Muscle of back (tissue), 11 donors: ENCODE results near the gene MMP24. TPM values are rescaled to one million over a fixed set of nuclear protein-coding genes. Genes with fewer than 3 reads are reported as not detected.
"Not testable (repeated sequence)": the region's sequence is repeated elsewhere in the genome, so short reads cannot be mapped to it uniquely, and the experiment has no call there.

Experiments
- DNase-seq, 3 donors: peaks; one replicate each; pipeline versions ENCODE4 v3.0.0 to v3.0.0-alpha.2; 2013
- polyA plus RNA-seq, 10 donors: library from polyadenylated mRNA; unstranded; fragments of 120-200 nt; gene quantifications; one replicate each; pipeline ENCODE4 v1.2.1, GENCODE V29; 2013; ENCODE audit not compliant: insufficient read length in 10 of 10

Gene MMP24
- polyA plus RNA-seq, 10 donors: 0.25 to 0.59 (median 0.51) TPM

- DNase-seq: peak in 2 of 3 donors; percentile 46 to 58
Observed at GRCh38 chr20:35306931-35307517, 80.5 kb downstream of the MMP24 start.

GRCh38 chr20:35307666-35308653 lies 81.5 kb downstream of the MMP24 start:
- peak in 1 of 3 donors; percentile 53 for DNase-seq

DNA sequence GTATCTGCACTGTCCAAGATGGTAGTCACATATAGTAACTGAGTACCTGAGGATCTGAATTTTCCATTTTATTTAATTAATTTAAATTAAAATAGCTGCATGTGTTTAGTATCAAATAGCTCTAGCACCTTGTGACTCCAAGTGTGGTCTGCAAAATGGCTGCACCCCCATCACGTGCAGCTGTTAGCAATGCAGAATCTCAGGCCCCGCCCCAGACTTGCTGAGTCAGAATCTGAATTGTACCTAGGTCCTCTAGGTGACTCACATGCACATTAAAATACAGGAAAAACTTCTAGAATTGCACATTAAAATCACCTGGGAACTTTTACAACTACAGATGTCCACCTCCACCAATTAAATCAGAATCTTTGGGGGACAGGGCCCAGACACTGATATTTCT lies 84.9 kb downstream of the MMP24 start:
- DNase-seq: no peak

DNA sequence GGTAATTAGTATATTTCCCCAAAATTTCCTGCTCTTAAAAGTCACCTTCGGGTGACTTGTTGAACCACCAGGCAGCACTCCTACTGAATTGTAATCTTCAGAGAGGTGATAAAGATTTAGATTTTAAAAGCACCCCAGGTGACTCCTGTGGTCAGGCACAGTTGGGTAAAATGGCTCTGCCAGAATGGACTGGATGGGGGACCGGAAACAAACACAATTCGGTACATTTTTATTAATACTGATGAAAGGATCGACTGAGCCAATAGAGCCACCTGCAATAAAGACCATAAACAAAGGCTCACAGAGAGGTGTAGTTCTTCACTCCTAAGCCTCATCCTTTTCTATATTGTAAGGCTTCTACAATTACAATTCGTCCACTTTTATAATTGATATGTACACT lies 85.3 kb downstream of the MMP24 start:
- no peak for DNase-seq

DNA sequence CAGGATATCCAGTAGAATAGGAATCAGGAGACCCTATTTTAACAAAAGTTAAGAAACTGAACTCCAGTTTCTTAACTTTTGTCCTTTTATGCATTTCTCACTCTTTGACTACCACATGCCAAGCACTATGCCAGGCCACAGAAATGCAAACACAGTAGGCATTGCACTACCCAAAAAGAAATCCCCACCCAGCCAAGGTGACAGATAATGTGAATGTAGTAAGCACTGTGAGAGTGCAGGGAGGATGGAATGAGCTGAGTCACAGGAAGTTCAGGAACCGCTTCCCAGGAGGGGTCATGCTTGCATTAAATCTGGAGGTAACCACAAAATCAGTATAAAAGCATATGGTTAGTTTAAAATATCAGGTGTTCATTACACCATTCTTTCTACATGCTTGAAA lies 85.8 kb downstream of the MMP24 start:
- peak in 1 of 3 donors; percentile 67 for DNase-seq

- DNase-seq: no peak
Observed at GRCh38 chr20:35314816-35315631, 88.5 kb downstream of the MMP24 start.

DNA sequence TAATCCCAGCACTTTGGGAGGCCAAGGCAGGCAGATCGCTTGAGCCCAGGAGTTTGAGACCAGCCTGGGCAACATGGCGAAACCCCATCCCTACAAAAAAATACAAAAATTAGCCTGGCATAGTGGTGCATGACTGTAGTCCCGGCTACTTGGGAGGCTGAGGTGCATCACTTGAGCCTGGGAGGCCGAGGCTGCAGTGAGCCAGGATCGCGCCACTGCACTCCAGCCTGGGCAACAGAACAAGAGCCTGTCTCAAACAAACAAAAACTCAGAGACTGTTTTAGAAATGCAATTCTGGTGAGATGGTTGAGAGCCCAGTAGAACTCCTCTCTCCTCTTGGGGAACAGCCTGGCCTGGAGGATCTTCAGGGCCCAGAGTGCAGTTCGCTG lies 89.1 kb downstream of the MMP24 start:
- DNase-seq: not testable (repeated sequence)

DNA sequence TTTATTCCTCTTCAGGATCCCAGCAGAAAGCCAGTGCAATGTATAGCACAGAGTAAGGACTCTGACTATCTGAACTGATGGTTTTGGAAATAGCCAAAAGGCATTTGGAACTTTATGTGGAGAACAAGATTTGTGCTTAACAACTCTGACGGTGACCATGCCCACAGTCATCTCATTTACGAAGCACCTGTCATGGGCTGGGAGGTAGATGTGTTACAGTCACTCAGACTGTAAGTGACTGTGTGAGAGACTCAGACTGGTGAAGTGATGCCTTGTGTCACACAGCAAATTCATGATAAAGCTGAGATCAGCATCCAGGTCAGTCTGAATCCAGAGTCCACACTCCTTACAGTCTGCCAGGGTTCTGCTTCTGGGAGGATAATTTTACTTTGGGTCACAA lies 89.6 kb downstream of the MMP24 start:
- DNase-seq: no peak

DNA sequence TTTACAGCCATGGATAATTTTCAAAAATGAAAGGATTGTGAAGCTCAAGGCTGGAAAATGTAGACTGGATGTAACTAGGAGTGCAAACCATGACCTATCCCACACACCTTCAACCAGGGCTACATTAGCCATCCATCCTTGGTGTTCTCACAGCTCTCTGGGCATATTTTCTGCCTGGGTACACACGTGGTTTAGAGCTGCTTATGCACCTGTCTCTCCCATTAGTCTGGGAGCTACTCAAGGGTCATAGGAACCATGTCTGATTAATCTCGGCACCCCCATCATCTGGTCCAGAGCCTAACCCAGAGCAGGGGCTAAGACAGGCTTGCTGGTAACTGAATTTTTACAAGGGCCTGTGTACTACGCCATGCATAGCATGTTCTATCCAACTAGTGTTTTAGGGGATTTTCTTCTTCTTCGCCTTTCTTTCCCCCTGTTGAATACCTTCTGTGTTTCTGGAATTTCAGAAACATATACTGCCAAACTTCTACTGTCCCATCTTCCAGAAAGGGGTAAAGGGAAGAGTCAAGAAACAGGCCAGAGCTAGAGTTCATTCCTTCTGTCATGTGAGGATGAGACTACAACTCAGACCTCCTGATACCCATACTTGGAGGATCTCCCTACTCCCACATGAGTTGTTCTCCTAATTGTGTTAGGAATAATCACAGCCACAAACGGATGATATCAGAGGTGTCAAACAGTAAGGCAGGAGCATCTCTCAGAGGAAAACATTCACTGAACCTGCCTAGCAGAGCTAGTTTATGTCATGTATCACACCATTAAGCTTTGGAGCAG lies 91.1 kb downstream of the MMP24 start:
- DNase-seq: no peak

GRCh38 chr20:35318502-35319157 lies 92.1 kb downstream of the MMP24 start:
- peak in 2 of 3 donors; percentile 38 to 78 for DNase-seq

DNA sequence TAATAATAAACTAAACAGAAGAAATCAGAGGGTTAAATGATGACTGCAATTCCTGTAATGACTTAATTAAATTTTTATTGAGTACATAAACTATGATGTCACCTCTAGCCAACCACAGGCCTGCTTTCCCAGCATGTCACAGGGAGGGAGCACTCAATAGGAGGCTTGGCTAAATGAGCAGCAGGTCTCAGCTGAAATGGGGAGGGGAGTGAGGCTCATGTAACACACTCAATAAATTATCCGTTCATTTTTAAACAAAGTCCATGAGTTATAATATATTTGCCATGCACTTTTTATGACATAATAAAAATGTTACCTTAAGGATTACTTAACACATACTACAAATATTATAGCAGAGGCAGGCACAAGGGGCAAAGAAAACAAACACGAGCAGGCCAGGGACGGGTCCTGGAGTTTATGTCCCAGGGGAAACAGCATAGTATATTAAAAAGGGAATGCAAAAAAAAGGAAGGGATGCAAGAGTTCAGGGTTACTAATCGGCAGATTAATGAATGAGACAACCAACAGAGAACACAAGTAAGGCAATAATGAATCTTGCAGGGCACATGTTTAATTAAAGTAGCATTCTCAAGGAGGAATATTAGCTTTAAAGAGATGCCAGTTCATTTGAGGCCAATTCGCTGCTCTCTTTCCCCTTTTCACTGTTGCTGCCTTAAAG lies 92.8 kb downstream of the MMP24 start:
- no peak for DNase-seq

DNA sequence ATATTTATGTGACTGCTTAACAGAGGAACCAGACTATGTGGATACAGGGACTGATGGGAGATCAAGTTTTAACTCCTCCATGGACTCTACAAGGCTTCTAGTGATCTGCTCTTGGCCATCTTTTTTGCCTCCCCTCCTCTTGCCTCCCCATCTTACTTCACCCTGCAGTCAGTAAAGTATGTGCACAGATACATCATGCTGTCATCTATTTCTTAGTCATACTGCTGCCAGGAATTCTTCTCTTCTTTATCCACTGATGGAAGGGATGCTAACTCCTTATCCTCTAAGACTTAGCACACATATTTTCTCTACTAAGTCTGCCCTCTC lies 93.3 kb downstream of the MMP24 start:
- peak in 1 of 3 donors; percentile 70 for DNase-seq

DNA sequence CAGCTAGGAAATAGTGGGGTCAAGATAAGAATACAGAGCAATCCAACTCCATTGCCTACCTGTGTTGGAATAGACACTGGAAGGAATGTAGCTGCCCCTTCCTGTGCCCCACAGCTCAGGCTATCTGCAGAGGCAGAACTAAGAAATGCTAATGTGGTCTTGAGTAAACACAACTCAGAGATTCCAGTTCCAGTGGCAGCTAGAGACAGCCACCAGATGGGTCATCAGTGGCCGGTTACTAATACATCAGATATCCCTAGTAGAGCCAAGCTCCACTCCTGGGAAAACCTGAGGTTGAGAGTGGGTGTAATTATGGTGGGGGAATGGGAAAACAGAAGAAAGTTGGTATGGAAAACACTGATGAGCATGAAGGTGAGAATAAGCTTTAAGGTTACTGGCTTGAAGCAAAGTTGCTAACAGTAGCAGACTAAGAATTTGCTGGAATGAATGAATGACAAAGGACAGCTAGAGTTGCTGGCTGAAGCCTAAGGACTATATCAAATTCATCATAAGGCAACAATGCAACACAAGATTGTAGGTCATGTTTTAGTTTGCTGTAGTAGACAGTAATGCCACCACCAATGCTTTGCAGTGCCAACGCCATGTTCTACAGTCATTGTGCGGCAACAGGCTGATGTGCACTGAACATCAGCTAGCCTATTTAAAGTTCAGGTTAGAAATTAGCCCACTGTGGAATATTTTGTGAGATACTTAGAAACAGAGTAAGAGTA lies 94.1 kb downstream of the MMP24 start:
- DNase-seq: peak in 1 of 3 donors; percentile 83

- no peak for DNase-seq
Observed at GRCh38 chr20:35325401-35325800, 98.9 kb downstream of the MMP24 start.

DNA sequence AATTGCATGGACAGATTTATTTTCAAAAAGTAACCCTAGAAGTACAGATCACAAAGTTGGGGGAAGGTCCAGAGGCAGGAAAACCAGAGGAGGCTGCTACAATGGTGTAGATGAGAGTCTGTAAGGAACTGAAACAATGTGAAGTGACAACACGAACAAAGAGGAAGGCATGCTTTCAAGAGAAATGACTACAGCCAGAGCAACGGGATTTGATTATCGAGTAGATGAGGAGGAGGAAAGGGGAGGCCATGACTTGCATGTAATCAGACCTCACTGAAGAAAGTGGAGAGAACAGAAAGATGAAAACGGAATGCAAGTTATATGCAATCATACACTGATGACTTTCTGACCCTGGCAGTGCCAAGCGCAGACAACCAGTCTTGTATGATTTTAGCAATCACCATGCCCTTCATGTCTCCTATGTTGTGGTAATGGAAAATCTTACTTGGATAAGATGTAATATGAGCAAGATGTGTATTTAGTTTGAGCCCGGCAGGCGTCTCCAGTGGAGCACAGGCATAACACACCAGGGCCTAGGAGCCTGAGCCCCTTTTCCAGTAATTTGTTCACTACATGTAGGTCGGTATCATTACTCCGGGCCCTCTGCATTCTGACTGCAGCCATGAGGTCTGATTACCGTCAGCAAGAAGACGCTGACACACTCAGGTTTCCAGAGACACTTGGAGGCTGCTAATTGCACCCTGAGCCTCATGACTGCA lies 99.7 kb downstream of the MMP24 start:
- DNase-seq: no peak
